A549 treated with ZK216348 at 1 μM for 4 hours (cell line): ENCODE results near the gene CNOT9. TPM values are rescaled to one million over a fixed set of nuclear protein-coding genes. Genes with fewer than 3 reads are reported as not detected.

Experiments
- total RNA-seq: library from RNA; stranded (reverse); fragments of 200-300 nt; extraction: Qiagen RNA extraction; gene quantifications from 5 replicates; pipeline ENCODE4 v1.2.3, GENCODE V29; 2022; ENCODE audit warnings: low read depth

The CNOT9 gene, protein sequence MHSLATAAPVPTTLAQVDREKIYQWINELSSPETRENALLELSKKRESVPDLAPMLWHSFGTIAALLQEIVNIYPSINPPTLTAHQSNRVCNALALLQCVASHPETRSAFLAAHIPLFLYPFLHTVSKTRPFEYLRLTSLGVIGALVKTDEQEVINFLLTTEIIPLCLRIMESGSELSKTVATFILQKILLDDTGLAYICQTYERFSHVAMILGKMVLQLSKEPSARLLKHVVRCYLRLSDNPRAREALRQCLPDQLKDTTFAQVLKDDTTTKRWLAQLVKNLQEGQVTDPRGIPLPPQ
- total RNA-seq, result 40.6 to 45.6 TPM (median 43.6 TPM) in 5 replicates

GRCh38 chr2:218568190-218569037 is at the start of gene CNOT9, which contains the start of gene USP37:
CNOT9 (plus strand) TSS chr2:218568839; CDS start chr2:218568955, 116 bp downstream.
USP37 (minus strand) TSS chr2:218568351; CDS start chr2:218558653, 9,698 bp downstream.

DNA sequence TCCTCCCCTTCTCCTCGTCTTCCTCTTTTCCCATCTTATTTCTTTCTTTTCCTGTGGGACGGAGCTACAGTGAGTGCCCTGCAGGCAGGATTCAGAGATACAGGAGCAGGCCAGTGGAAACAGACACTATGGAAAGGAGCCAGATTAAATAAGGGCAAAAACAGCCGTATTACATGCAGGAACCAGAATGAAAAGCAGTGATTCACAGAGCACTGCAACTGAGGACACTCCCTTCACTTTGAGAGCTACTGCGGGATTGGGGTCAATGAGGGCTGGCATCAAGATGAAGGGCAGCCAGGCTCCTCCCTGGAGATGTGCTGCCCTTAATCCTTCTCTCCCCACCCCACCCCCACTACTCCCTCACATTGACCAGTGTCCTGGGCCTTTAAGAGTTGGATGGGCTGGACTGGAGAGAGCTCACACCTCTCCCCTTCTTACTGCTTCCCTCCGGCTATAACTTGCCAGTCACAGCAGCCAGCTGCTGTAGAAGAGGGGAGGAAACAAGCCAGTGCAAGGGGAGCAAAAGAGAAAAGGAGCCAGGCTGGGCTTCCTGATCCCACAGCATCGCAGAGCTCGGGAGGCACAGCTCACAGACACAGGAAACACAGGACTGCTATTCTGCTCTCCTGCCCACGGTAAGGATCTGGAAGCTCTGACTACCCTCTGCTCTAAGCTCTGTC is 38.9 kb downstream of the CNOT9 start, which contains the start of gene PLCD4:
PLCD4 (plus strand) TSS at position 464 of the 680 bp plus-strand sequence. CDS start 7,841 bp downstream, outside the sequence.

Other genes starting within 250 kb of the CNOT9 start
- gene CATIP, start 212.0 kb upstream of the CNOT9 start, total RNA-seq, result 0.16 to 0.19 TPM in 2 of 5 replicates, not detected in the others
- gene SLC11A1, start 186.6 kb upstream of the CNOT9 start, total RNA-seq, result 0.16 to 0.66 TPM (median 0.16 TPM) in 5 replicates
- gene CTDSP1, start 169.0 kb upstream of the CNOT9 start, total RNA-seq, result 46.8 to 78.9 TPM (median 75.9 TPM) in 5 replicates
- gene VIL1, start 149.7 kb upstream of the CNOT9 start, total RNA-seq, result 0.24 to 0.67 TPM (median 0.35 TPM) in 4 of 5 replicates, not detected in the other
- 3.3 to 5.6 TPM (median 4.8 TPM) in 5 replicates for gene USP37, start 488 bp upstream of the CNOT9 start, total RNA-seq
- 0.24 to 0.90 TPM (median 0.46 TPM) in 5 replicates for gene PLCD4, start 39.1 kb downstream of the CNOT9 start, total RNA-seq
- 10.6 to 21.6 TPM (median 17.0 TPM) in 5 replicates for gene ZNF142, start 90.8 kb downstream of the CNOT9 start, total RNA-seq
- gene BCS1L, start 90.8 kb downstream of the CNOT9 start, total RNA-seq, result 32.8 to 52.6 TPM (median 44.7 TPM) in 5 replicates
- 44.9 to 53.4 TPM (median 48.5 TPM) in 5 replicates for gene RNF25, start 103.2 kb downstream of the CNOT9 start, total RNA-seq
- gene STK36, start 103.2 kb downstream of the CNOT9 start, total RNA-seq, result 7.2 to 17.3 TPM (median 13.8 TPM) in 5 replicates
- gene TTLL4, start 142.0 kb downstream of the CNOT9 start, total RNA-seq, result 26.7 to 30.8 TPM (median 27.5 TPM) in 5 replicates
- 0.17 to 0.20 TPM (median 0.17 TPM) in 3 of 5 replicates, not detected in the others for gene CYP27A1, start 213.3 kb downstream of the CNOT9 start, total RNA-seq